ENCODE data around the gene TRRAP.
"Not testable (repeated sequence)": the region's sequence is repeated elsewhere in the genome, so short reads cannot be mapped to it uniquely, and the experiment has no call there.

TRRAP gene

DNA sequence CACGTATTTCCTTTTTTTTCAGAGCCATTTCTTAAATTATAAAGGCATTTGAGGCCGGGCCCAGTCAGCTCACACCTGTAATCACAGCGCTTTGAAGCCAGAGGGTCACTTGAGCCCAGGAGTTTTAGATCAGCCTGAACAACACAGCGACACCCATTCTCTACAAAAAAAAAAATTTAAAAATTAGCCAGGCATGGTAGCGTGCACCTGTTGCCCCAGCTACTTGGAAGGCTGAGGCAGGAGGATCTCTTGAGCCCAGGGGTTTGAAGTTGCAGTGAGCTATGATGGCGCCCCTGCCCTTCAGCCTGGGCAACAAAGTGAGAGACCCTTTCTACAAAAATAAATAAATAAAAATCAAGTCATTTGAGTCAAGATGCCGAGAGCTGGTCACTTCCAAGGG is 11.6 kb upstream of the TRRAP start:
- TF ChIP-seq, protein P1, sequence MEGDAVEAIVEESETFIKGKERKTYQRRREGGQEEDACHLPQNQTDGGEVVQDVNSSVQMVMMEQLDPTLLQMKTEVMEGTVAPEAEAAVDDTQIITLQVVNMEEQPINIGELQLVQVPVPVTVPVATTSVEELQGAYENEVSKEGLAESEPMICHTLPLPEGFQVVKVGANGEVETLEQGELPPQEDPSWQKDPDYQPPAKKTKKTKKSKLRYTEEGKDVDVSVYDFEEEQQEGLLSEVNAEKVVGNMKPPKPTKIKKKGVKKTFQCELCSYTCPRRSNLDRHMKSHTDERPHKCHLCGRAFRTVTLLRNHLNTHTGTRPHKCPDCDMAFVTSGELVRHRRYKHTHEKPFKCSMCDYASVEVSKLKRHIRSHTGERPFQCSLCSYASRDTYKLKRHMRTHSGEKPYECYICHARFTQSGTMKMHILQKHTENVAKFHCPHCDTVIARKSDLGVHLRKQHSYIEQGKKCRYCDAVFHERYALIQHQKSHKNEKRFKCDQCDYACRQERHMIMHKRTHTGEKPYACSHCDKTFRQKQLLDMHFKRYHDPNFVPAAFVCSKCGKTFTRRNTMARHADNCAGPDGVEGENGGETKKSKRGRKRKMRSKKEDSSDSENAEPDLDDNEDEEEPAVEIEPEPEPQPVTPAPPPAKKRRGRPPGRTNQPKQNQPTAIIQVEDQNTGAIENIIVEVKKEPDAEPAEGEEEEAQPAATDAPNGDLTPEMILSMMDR (IDR thresholded peaks at IDR 0.05; ENCODE audit: extremely low read depth, missing control alignments): no peak
- DNase-seq (ENCODE audit: low spot score): no peak

DNA sequence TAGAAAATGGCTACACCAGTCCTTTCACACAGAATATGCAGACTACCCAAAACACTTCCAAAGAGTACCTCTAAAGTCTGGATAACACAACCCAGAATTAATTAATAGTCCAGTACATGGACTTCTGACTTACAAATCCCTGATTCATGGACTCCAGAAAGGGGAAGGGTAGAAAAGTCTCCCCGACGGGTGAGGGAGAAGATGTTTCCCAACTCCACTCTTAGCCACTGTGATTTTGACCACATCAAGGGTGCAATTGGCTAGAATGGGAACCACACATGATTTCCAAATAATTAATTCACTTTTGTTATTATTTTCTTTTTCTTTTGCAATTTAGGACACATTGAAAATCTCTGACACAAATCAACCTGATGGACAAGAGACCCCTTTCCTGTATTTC is 9.9 kb upstream of the TRRAP start:
- DNase-seq (ENCODE audit: low spot score): no peak
- TF ChIP-seq, protein P1 (IDR thresholded peaks at IDR 0.05; ENCODE audit: extremely low read depth, missing control alignments): no peak

DNA sequence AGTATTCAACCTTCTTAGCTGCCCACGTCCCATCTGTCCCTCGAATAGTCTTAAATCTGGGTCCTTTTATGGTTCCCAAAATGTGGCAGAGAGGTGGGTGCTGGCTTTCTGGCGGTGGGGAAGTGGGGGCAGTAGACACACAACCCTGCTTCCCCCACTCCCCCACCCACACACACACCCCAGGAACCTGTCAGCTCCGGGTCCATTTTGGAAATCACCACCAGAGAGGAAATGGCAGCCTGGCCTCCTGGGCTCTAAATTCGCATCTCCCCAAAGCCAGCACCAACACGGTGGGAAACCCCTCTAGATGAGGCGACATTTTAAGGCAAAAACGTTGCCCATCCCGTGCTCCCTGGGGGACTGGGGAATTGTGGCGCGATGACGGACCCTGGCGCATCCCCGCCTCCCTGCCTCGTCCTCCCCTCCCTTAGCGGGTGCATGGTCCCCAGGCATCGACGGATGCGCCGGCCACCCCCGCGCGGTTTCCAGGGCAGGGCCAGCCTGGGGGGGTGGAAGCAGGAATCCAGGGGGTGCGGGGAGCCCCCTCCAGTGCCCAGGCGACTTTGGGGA is 9.2 kb upstream of the TRRAP start:
- TF ChIP-seq, protein P1 (IDR thresholded peaks at IDR 0.05; ENCODE audit: extremely low read depth, missing control alignments): no peak

DNA sequence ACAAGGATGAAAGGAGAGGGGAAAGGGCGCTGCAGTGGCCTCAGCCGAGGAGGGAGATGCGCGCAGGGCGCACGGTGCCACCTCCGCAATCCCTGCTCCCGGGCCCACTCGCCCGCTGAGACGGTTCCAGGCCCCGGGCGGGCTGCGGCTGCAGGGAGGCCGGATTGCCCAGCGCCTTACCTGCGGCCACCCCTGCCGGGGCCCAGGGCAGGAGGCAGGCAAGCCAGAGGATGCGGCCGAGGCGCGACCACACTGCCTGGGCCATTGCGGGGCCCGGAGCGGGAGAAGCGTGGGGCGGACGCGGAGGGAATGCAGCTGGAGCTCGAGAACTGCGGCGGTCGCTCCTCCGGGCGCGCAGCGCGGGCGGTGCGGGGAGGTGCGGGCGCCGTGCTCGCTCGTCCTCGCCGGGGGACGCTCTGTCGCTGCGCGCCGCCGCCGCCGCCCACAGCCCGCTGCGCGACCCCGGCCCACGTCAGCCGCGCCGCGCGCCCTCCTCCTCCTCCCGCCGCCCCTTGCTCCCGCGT is 8.7 kb upstream of the TRRAP start, which contains the start of gene TMEM130:
Gene TMEM130, minus strand, starts transcription at position 418 of the 524 bp plus-strand sequence. Its CDS starts 153 bp downstream, at position 265.
- TF ChIP-seq, protein P1 (IDR thresholded peaks at IDR 0.05; ENCODE audit: extremely low read depth, missing control alignments): no peak

More for the DNA sequence above, 9.2 kb upstream of the TRRAP start:
- no peak for DNase-seq (ENCODE audit: low spot score)

DNA sequence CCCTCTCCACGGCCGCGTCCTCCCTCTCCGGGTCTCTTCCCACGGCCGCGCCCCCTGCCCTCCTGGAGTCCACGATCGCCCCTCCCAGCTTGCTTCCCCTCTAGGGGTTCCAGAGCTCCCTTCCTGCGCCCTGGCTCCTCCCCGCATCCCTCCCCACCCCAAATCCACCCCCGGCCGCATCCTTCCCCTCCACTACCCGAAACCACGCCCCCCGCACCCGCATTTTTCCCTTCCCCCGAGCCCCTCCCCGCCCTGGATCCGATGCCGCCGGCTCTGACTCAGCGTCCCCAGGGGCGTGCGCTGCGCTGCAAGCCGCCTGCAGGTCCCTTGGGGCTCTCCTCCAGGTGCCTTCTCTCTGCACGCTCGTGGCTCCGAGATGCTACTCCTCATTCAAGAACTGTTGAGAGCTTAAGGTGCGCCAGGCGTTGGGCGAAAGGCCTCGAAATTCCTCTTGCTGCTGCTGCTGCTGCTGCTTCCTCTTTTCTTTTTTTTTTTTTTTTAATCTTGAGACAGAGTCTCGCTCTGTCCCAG is 8.1 kb upstream of the TRRAP start:
- DNase-seq (ENCODE audit: low spot score): peak; percentile 81

More for the DNA sequence above, 8.7 kb upstream of the TRRAP start, which contains the start of gene TMEM130:
- DNase-seq (ENCODE audit: low spot score): no peak

DNA sequence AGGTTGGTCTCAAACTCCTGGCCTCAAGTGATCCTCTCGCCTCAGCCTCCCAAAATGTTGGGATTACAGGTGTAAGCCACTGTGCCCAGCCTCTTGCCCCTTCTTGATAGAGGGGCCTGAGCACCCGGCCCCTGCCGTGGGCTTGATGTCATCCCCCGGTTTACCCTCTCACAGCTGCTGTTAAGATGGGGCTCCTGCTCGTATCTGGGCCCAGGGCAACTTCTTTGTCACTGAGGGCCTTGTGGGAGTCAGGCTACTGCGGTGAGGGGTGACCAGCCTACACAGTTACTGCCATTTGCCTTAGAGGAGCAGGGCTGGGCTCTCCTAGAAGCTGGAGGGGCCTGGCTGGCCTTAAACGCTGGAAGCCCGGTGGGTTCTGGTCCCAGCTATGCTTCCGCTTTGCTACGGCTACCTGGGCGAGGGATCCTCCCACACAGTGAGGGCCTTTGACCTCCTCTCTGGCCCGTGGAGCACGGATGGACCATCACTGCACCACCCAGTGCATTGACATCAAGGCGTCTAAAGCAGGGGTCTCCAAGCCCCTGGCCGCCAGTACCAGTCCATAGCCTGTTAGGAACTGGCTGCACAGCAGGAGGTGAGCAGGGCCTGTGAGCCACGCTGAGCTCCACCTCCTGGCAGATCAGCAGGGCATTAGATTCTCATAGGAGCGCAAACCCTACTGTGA is 7.4 kb upstream of the TRRAP start:
- no peak for DNase-seq (ENCODE audit: low spot score)
- TF ChIP-seq, protein P1 (IDR thresholded peaks at IDR 0.05; ENCODE audit: extremely low read depth, missing control alignments): no peak

More for the DNA sequence above, 8.1 kb upstream of the TRRAP start:
- TF ChIP-seq, protein P1 (IDR thresholded peaks at IDR 0.05; ENCODE audit: extremely low read depth, missing control alignments): no peak

DNA sequence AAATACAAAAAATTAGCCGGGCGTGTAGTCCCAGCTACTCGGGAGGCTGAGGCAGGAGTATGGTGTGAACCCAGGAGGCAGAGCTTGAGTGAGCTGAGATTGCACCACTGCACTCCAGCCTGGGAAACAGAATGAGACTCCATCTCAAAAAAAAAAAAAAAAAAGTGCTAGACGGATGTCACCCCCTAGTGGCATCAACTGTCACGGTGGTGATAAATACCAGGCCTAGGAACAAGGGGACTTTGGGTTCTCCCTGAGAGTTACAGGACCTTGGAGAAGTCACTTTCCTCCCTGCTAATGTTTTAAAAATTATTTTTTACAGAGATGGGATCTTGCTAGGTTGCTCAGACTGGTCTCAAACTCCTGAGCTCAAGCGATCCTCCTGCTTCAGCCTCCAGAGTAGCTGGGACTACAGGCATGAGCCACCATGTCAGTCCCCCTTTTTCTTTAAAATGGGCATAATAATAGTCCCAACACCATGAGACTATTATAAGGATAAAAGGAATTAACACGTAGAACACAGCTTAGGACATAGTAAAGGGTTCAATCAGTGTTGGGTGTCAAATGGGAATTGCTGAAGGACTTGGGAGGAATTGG is 5.9 kb upstream of the TRRAP start:
- TF ChIP-seq, protein P1 (IDR thresholded peaks at IDR 0.05; ENCODE audit: extremely low read depth, missing control alignments): peak; percentile 14
- no peak for DNase-seq (ENCODE audit: low spot score)

DNA sequence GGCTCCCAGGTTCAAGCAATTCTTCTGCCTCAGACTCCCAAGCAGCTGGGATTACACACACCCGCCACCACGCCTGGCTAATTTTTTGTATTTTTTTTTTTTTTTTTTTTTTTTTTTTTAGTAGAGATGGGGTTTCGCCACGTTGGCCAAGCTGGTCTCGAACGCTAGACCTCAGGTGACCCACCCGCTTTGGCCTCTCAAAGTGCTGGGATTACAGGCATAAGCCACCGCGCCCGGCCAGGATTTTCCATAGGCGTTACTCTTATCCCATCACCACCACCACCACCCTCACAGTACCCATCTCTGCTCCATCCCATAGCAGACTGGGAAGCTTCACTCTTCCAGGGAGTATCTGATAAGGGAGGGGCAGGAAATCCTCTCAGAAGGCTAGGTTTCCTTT is 4.7 kb upstream of the TRRAP start:
- not testable (repeated sequence) for DNase-seq (ENCODE audit: low spot score)
